Kasumi-1 (cell line): ENCODE results near the gene NSD2.
"Not testable (repeated sequence)": the region's sequence is repeated elsewhere in the genome, so short reads cannot be mapped to it uniquely, and the experiment has no call there.

Experiments used
- DNase-seq, 2 experiments: peaks; one replicate each; lab custom pipeline; 2025; lab: John Stamatoyannopoulos, UW

NSD2 gene

GRCh38 chr4:1899149-1900086 is 28.2 kb downstream of the NSD2 start:
- DNase-seq = peak; percentile 72 to 78

- no peak for DNase-seq
Observed at GRCh38 chr4:1900087-1900433, 28.9 kb downstream of the NSD2 start.

GRCh38 chr4:1900624-1901023 is 29.4 kb downstream of the NSD2 start:
- no peak for DNase-seq

- DNase-seq = no peak
Observed at GRCh38 chr4:1901127-1901526, 29.9 kb downstream of the NSD2 start.

- DNase-seq = no peak
Observed at GRCh38 chr4:1902243-1902642, 31.1 kb downstream of the NSD2 start.

- DNase-seq = no peak
Observed at GRCh38 chr4:1903035-1903434, 31.8 kb downstream of the NSD2 start.

- no peak for DNase-seq
Observed at GRCh38 chr4:1904042-1904441, 32.8 kb downstream of the NSD2 start.

GRCh38 chr4:1907848-1908525 is 36.8 kb downstream of the NSD2 start:
- no peak for DNase-seq

GRCh38 chr4:1909696-1910095 is 38.5 kb downstream of the NSD2 start:
- DNase-seq = not testable (repeated sequence)

GRCh38 chr4:1910643-1911042 is 39.5 kb downstream of the NSD2 start:
- peak; percentile 43 to 60 for DNase-seq

GRCh38 chr4:1911316-1911715 is 40.1 kb downstream of the NSD2 start:
- DNase-seq = not testable (repeated sequence)

GRCh38 chr4:1922821-1923220 is 51.6 kb downstream of the NSD2 start:
- DNase-seq = no peak

GRCh38 chr4:1927675-1928074 is 56.5 kb downstream of the NSD2 start:
- DNase-seq = no peak

GRCh38 chr4:1928356-1929239 is 57.4 kb downstream of the NSD2 start:
- DNase-seq = no peak

GRCh38 chr4:1932736-1933135 is 61.5 kb downstream of the NSD2 start:
- no peak for DNase-seq

- no peak for DNase-seq
Observed at GRCh38 chr4:1933700-1934099, 62.5 kb downstream of the NSD2 start.

- DNase-seq = no peak
Observed at GRCh38 chr4:1937550-1937949, 66.4 kb downstream of the NSD2 start.

- DNase-seq = no peak
Observed at GRCh38 chr4:1938027-1938426, 66.8 kb downstream of the NSD2 start.

GRCh38 chr4:1939664-1940509 is 68.7 kb downstream of the NSD2 start:
- no peak for DNase-seq

- DNase-seq = no peak
Observed at GRCh38 chr4:1940566-1940965, 69.4 kb downstream of the NSD2 start.

GRCh38 chr4:1943928-1944327 is 72.7 kb downstream of the NSD2 start:
- DNase-seq = no peak
